Neural cell (in vitro differentiated cells): Measurements from ENCODE around the gene NTN3.

Source experiments
- EZH2 ChIP-seq: fragments of 200-600, 300-800 bp; shearing (Covaris generic), sonication (generic); IDR thresholded peaks from 2 replicates; pipeline ENCODE4 v1.6.1; 2014; ENCODE audit warnings: antibody characterized with exemption, low read length, borderline replicate concordance, mild to moderate bottlenecking; ENCODE audit not compliant: insufficient read depth, poor library complexity, severe bottlenecking
- POLR2AphosphoS5 ChIP-seq: IDR thresholded peaks from 2 replicates; pipeline ENCODE4 v1.6.1; 2012
- RAD21 ChIP-seq: fragments of 450-650 bp; conservative IDR thresholded peaks from 2 replicates; pipeline ENCODE4 v1.6.1; 2014; ENCODE audit warnings: antibody characterized with exemption, mild to moderate bottlenecking, moderate library complexity
- SMC3 ChIP-seq: fragments of 450-650 bp; conservative IDR thresholded peaks from 2 replicates; pipeline ENCODE4 v1.6.1; 2014; ENCODE audit warnings: antibody characterized with exemption, mild to moderate bottlenecking, moderate library complexity; ENCODE audit not compliant: poor library complexity
- TAF1 ChIP-seq: IDR thresholded peaks from 2 replicates; pipeline ENCODE4 v1.6.1; 2012; ENCODE audit warnings: low read depth
- TF ChIP-seq, protein P1 (sequence below): fragments of 450-650 bp; IDR thresholded peaks from 2 replicates; pipeline ENCODE4 v1.5.1; 2014; ENCODE audit warnings: antibody characterized with exemption, mild to moderate bottlenecking, moderate library complexity; ENCODE audit not compliant: poor library complexity, severe bottlenecking

DNA sequence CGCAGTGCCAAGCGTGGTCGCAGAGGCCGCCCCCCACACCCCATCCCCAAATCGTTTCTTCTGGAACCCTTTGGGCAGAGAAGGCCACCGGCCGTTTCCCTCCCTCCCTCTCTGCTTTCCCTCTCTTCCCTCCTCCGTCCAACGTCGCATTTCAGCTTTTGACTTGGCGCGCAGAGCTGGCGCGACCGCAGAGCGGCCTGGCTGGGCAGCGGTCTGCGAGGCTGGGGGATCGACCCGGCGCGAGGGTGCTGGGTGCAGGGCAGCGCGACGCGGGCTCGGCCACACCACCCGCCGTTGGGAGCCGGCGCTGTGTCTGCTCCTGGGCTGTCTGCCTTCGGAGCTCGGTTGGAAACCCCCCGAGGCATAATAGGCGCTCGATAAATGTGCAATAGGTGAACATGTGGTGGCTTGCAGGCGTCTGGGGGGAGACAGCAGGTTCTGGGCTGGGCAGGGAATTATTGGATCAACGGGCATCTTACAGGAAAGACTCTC lies 2.8 kb upstream of the NTN3 start:
- TF ChIP-seq, protein P1, sequence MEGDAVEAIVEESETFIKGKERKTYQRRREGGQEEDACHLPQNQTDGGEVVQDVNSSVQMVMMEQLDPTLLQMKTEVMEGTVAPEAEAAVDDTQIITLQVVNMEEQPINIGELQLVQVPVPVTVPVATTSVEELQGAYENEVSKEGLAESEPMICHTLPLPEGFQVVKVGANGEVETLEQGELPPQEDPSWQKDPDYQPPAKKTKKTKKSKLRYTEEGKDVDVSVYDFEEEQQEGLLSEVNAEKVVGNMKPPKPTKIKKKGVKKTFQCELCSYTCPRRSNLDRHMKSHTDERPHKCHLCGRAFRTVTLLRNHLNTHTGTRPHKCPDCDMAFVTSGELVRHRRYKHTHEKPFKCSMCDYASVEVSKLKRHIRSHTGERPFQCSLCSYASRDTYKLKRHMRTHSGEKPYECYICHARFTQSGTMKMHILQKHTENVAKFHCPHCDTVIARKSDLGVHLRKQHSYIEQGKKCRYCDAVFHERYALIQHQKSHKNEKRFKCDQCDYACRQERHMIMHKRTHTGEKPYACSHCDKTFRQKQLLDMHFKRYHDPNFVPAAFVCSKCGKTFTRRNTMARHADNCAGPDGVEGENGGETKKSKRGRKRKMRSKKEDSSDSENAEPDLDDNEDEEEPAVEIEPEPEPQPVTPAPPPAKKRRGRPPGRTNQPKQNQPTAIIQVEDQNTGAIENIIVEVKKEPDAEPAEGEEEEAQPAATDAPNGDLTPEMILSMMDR: no peak
- no peak for TF ChIP-seq TAF1
- TF ChIP-seq POLR2AphosphoS5: no peak
- no peak for TF ChIP-seq EZH2
- no peak for TF ChIP-seq RAD21
- no peak for TF ChIP-seq SMC3
